ENCODE results near the gene PDE4B.

PDE4B gene

GRCh38 chr1:66360285-66360724 lies 567.6 kb downstream of the PDE4B start:
- no peak for DNase-seq (ENCODE audit: low spot score)

- DNase-seq (ENCODE audit: low spot score): no peak
Measured at GRCh38 chr1:66364578-66365391, 572.1 kb downstream of the PDE4B start.

- DNase-seq (ENCODE audit: low spot score): no peak
Measured at GRCh38 chr1:66365635-66366034, 572.9 kb downstream of the PDE4B start.

- no peak for DNase-seq (ENCODE audit: low spot score)
Measured at GRCh38 chr1:66366634-66367033, 573.9 kb downstream of the PDE4B start.

GRCh38 chr1:66367369-66367768 lies 574.7 kb downstream of the PDE4B start:
- DNase-seq (ENCODE audit: low spot score): no peak

GRCh38 chr1:66368261-66368660 lies 575.6 kb downstream of the PDE4B start:
- DNase-seq (ENCODE audit: low spot score): no peak

- DNase-seq (ENCODE audit: low spot score): no peak
Measured at GRCh38 chr1:66370462-66370971, 577.8 kb downstream of the PDE4B start.

GRCh38 chr1:66371233-66372005 lies 578.7 kb downstream of the PDE4B start:
- no peak for DNase-seq (ENCODE audit: low spot score)

GRCh38 chr1:66372522-66373101 lies 579.9 kb downstream of the PDE4B start:
- DNase-seq (ENCODE audit: low spot score): no peak

GRCh38 chr1:66373157-66373591 lies 580.5 kb downstream of the PDE4B start:
- DNase-seq (ENCODE audit: low spot score): no peak

- no peak for DNase-seq (ENCODE audit: low spot score)
Measured at GRCh38 chr1:66374148-66374547, 581.5 kb downstream of the PDE4B start.

- DNase-seq (ENCODE audit: low spot score): no peak
Measured at GRCh38 chr1:66374561-66375111, 581.9 kb downstream of the PDE4B start.

- DNase-seq (ENCODE audit: low spot score): no peak
Measured at GRCh38 chr1:66375125-66375524, 582.4 kb downstream of the PDE4B start.

- no peak for DNase-seq (ENCODE audit: low spot score)
Measured at GRCh38 chr1:66380452-66381212, 587.9 kb downstream of the PDE4B start.

- DNase-seq (ENCODE audit: low spot score): no peak
Measured at GRCh38 chr1:66381621-66382275, 589.1 kb downstream of the PDE4B start.

GRCh38 chr1:66383168-66383567 lies 590.5 kb downstream of the PDE4B start:
- DNase-seq (ENCODE audit: low spot score): no peak

- no peak for DNase-seq (ENCODE audit: low spot score)
Measured at GRCh38 chr1:66383611-66384010, 590.9 kb downstream of the PDE4B start.

GRCh38 chr1:66384258-66384921 lies 591.7 kb downstream of the PDE4B start:
- DNase-seq (ENCODE audit: low spot score): no peak

- no peak for DNase-seq (ENCODE audit: low spot score)
Measured at GRCh38 chr1:66386712-66387111, 594.0 kb downstream of the PDE4B start.

- no peak for DNase-seq (ENCODE audit: low spot score)
Measured at GRCh38 chr1:66388913-66389312, 596.2 kb downstream of the PDE4B start.

Measured in HuH-7.5 (cell line).